ENCODE data around the gene PSORS1C1. TPM values are rescaled to one million over a fixed set of nuclear protein-coding genes. Genes with fewer than 3 reads are reported as not detected.

Gene PSORS1C1
- total RNA-seq, 2 donors from 2014 or later, result 2.2 to 5.6 TPM

DNA sequence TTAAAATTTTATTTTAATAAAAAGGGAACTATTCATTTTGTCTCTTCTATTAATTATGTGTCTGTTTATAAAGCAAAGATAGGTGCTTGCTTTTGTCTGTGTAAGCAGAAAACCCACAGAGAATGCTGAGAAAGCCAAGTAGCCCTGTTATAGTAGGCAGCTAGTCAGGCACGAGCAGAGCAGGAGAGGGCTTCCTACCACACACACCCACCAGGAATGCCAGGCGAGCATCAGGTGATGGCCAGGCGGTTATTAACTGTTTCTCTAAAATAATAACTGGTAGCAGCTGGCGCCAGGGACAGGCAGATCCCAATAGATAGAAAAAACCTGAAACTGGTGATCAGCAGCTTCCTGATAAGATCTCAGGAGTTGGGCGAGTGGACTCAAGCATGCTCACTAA is 17.9 kb upstream of the PSORS1C1 start:
- intact Hi-C loops (cut with DNase I), result no loop called here
- DNase-seq, result no peak
- Histone ChIP-seq H3K9ac (ENCODE audit: low read depth in 2 of 2, low read length in 2 of 2) (no peak overlapping the region), H3K36me3 (no peaks in the 10 kb centered on the region), H3K27me3 (no peaks in the 10 kb centered on the region), H3K9me3 (no peaks in the 10 kb centered on the region), H3K4me1 (peaks cover 7% of the 10 kb centered on the region), H3K4me3 (no peak overlapping the region), H3K27ac (no peak overlapping the region)
- no peak for TF ChIP-seq CTCF (IDR thresholded peaks at IDR 0.05)

DNA sequence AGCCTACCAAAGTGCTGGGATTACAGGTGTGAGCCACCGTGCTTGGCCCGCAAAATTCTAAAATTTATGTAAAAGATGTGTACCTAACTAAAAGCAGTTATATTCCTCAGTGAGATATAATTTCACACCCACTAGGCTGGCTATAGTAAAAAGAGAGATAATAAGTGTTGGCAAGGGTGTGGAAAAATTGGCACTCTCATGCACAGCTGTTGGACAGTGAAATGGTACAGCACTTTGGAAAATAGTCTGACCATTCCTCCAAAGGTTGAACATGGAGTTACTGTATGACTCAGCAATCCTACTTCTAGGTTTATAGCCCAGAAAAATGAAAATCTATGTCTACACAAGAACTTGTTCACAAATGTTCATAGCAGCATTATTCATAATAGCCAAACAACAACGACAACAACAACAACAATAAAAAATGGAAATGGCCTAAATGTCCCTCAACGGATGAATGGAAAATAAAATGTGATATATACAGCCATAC is 16.1 kb upstream of the PSORS1C1 start:
- no peak for TF ChIP-seq CTCF (IDR thresholded peaks at IDR 0.05)
- intact Hi-C loops (cut with DNase I), result no loop called here

DNA sequence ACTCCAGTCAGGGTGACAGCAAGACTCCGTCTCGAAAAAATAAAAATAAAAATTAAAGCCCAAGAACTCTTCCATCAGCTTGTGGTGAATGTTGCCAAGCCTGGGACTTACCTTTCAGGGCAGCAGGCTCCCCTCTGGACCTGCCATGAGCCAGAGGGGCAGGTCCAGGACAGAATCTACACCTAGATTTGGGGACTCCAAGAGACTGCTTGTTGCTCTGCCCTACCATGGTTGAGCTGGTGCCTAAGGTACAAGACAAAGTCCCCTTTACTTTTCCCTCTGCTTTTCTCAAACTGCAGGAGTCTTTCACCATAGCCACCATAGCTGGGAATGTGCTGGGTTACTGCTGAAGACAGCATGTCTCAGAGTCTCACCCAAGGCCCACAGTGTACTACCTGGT is 11.5 kb upstream of the PSORS1C1 start:
- H3K27me3 ChIP-seq, result no peaks in the 10 kb centered on the region
- H3K36me3 ChIP-seq, result no peaks in the 10 kb centered on the region
- no peak for DNase-seq
- H3K9ac ChIP-seq (ENCODE audit: low read depth in 2 of 2, low read length in 2 of 2), result no peak overlapping the region
- intact Hi-C loops (cut with DNase I), result no loop called here
- no peak overlapping the region for H3K27ac ChIP-seq
- TF ChIP-seq CTCF (IDR thresholded peaks at IDR 0.05), result no peak
- H3K4me3 ChIP-seq, result no peak overlapping the region
- H3K9me3 ChIP-seq, result no peaks in the 10 kb centered on the region
- no peaks in the 10 kb centered on the region for H3K4me1 ChIP-seq

More for the DNA sequence above, 16.1 kb upstream of the PSORS1C1 start:
- H3K9ac ChIP-seq (ENCODE audit: low read depth in 2 of 2, low read length in 2 of 2), result no peak overlapping the region
- no peak for DNase-seq
- peaks cover 7% of the 10 kb centered on the region for H3K4me1 ChIP-seq
- H3K27ac ChIP-seq, result no peak overlapping the region
- no peaks in the 10 kb centered on the region for H3K27me3 ChIP-seq
- no peak overlapping the region for H3K4me3 ChIP-seq
- no peaks in the 10 kb centered on the region for H3K36me3 ChIP-seq
- no peaks in the 10 kb centered on the region for H3K9me3 ChIP-seq

GRCh38 chr6:31107052-31107451 is 7.5 kb upstream of the PSORS1C1 start:
- TF ChIP-seq CTCF (IDR thresholded peaks at IDR 0.05), result no peak
- intact Hi-C loops (cut with DNase I), result no loop called here
- DNase-seq, result no peak
- Histone ChIP-seq H3K4me1 (no peaks in the 10 kb centered on the region), H3K27ac (no peak overlapping the region), H3K36me3 (no peaks in the 10 kb centered on the region), H3K9ac (ENCODE audit: low read depth in 2 of 2, low read length in 2 of 2) (no peak overlapping the region), H3K27me3 (no peaks in the 10 kb centered on the region), H3K9me3 (no peaks in the 10 kb centered on the region), H3K4me3 (no peak overlapping the region)

DNA sequence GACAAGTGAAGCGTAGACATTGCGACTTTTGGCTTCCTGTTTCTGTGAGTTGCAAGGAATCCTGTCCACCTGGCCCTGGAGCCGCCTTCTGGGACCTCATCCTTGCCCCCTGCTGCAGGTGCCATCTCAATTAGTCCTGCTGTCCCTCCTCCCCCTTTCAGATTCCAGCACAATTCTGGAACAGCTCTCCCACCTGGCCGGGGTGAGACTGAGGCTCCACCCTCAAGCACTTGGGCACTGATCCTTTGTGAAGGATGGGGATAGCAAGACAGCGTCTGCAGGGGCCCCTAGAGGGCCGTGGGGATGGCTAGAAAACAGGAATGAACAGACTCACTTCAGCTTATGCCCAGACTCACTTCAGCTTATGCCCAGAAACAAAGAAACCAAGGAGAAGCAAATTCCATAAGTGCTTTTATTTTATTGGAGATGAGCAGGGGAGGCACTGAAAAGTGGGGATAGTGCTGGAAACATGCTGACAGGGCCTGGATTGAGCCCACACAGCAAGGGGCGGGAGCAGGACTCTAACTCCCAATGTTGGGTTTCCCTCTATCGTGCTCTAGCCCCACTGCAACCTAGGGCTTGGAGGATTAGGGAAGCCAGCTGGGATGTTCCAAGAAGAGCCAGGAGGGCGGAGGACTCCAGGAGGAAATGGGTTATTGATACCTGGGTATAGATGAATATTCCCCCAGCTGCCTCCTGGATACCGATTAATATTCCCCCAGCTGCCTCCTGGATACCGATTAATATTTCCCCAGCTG is 3.6 kb upstream of the PSORS1C1 start:
- intact Hi-C loops (cut with DNase I), result no loop called here
- H3K4me3 ChIP-seq, result no peak overlapping the region
- no peak for DNase-seq
- no peak for TF ChIP-seq CTCF (IDR thresholded peaks at IDR 0.05)
- no peak overlapping the region for H3K9ac ChIP-seq (ENCODE audit: low read depth in 2 of 2, low read length in 2 of 2)
- no peaks in the 10 kb centered on the region for H3K9me3 ChIP-seq
- H3K4me1 ChIP-seq, result peaks cover 5% of the 10 kb centered on the region
- no peaks in the 10 kb centered on the region for H3K27me3 ChIP-seq
- no peaks in the 10 kb centered on the region for H3K36me3 ChIP-seq
- H3K27ac ChIP-seq, result no peak overlapping the region
